ENCODE results near the gene KRTAP10-11. TPM values are rescaled to one million over a fixed set of nuclear protein-coding genes. Genes with fewer than 3 reads are reported as not detected.
"Not testable (repeated sequence)": the region's sequence is repeated elsewhere in the genome, so short reads cannot be mapped to it uniquely, and the experiment has no call there.

Gene KRTAP10-11
- total RNA-seq, 2 donors from 2014 or later, result not detected

- ATAC-seq (no peak), DNase-seq (no peak)
These were observed 32.6 kb upstream of the KRTAP10-11 start for GRCh38 chr21:44613386-44614155.

GRCh38 chr21:44614161-44614631, 32.0 kb upstream of the KRTAP10-11 start:
- no peak for ATAC-seq
- intact Hi-C loops (cut with DNase I, micrococcal nuclease), result no loop called here
- DNase-seq, result no peak

More at GRCh38 chr21:44613386-44614155, 32.6 kb upstream of the KRTAP10-11 start:
- intact Hi-C loops (cut with DNase I, micrococcal nuclease), result no loop called here

- DNase-seq, result no peak
- ATAC-seq, result no peak
- intact Hi-C loops (cut with DNase I, micrococcal nuclease), result no loop called here
These were observed 31.2 kb upstream of the KRTAP10-11 start for GRCh38 chr21:44614961-44615391.

- ATAC-seq (no peak), DNase-seq (no peak)
- intact Hi-C loops (cut with DNase I, micrococcal nuclease), result no loop called here
These were observed 30.7 kb upstream of the KRTAP10-11 start for GRCh38 chr21:44615466-44615865.

- no peak for DNase-seq
- no peak for ATAC-seq
- intact Hi-C loops (cut with DNase I, micrococcal nuclease), result no loop called here
These were observed 30.2 kb upstream of the KRTAP10-11 start for GRCh38 chr21:44615911-44616590.

- intact Hi-C loops (cut with DNase I, micrococcal nuclease), result no loop called here
- DNase-seq, result no peak
- no peak for ATAC-seq
These were observed 29.7 kb upstream of the KRTAP10-11 start for GRCh38 chr21:44616591-44616926.

GRCh38 chr21:44617071-44617501, 29.1 kb upstream of the KRTAP10-11 start:
- intact Hi-C loops (cut with DNase I, micrococcal nuclease), result no loop called here
- ATAC-seq, result no peak
- no peak for DNase-seq

- intact Hi-C loops (cut with DNase I, micrococcal nuclease), result no loop called here
- ATAC-seq, result peak; percentile 85
- DNase-seq, result peak in 1 of 2 donors; percentile 35
These were observed 27.7 kb upstream of the KRTAP10-11 start for GRCh38 chr21:44618504-44618903.

- intact Hi-C loops (cut with DNase I, micrococcal nuclease), result no loop called here
- ATAC-seq (peak; percentile 84), DNase-seq (no peak)
These were observed 27.3 kb upstream of the KRTAP10-11 start for GRCh38 chr21:44618909-44619308.

- intact Hi-C loops (cut with DNase I, micrococcal nuclease), result no loop called here
- ATAC-seq (no peak), DNase-seq (no peak)
These were observed 26.3 kb upstream of the KRTAP10-11 start for GRCh38 chr21:44619886-44620285.

GRCh38 chr21:44623575-44623974, 22.6 kb upstream of the KRTAP10-11 start:
- no peak for ATAC-seq
- no peak for DNase-seq
- intact Hi-C loops (cut with DNase I, micrococcal nuclease), result no loop called here

- ATAC-seq, result no peak
- intact Hi-C loops (cut with DNase I, micrococcal nuclease), result no loop called here
- DNase-seq, result no peak
These were observed 20.5 kb upstream of the KRTAP10-11 start for GRCh38 chr21:44625756-44626155.

GRCh38 chr21:44626262-44626661, 20.0 kb upstream of the KRTAP10-11 start:
- no peak for DNase-seq
- no peak for ATAC-seq
- intact Hi-C loops (cut with DNase I, micrococcal nuclease), result no loop called here

GRCh38 chr21:44626673-44627143, 19.5 kb upstream of the KRTAP10-11 start, which contains the start of gene KRTAP10-9:
Gene KRTAP10-9, plus strand, starts transcription at chr21:44627093. Its CDS starts 79 bp downstream, at chr21:44627172.
- DNase-seq, result no peak
- intact Hi-C loops (cut with DNase I, micrococcal nuclease), result no loop called here
- ATAC-seq, result no peak

GRCh38 chr21:44627181-44627822, 18.9 kb upstream of the KRTAP10-11 start:
- ATAC-seq; DNase-seq; intact Hi-C loops (cut with DNase I, micrococcal nuclease): not testable (repeated sequence)

- intact Hi-C loops (cut with DNase I, micrococcal nuclease); DNase-seq; ATAC-seq: not testable (repeated sequence)
These were observed 18.4 kb upstream of the KRTAP10-11 start for GRCh38 chr21:44627831-44628233.

GRCh38 chr21:44628707-44629391, 17.4 kb upstream of the KRTAP10-11 start:
- ATAC-seq (no peak), DNase-seq (no peak)
- intact Hi-C loops (cut with DNase I, micrococcal nuclease), result no loop called here

GRCh38 chr21:44630440-44630839, 15.8 kb upstream of the KRTAP10-11 start:
- intact Hi-C loops (cut with DNase I, micrococcal nuclease), result no loop called here

GRCh38 chr21:44632067-44632466, 14.1 kb upstream of the KRTAP10-11 start:
- ATAC-seq, result no peak
- DNase-seq, result no peak
- intact Hi-C loops (cut with DNase I, micrococcal nuclease), result no loop called here

More at GRCh38 chr21:44630440-44630839, 15.8 kb upstream of the KRTAP10-11 start:
- DNase-seq (no peak), ATAC-seq (no peak)

Data from left colon (tissue), 2 donors.